Activated T-helper 1 cell treated with Interleukin-2 at 50 U/mL for 16 hours (primary cell): Measurements from ENCODE around the gene PLXND1.

ENCODE experiments used
- DNase-seq: peaks from one replicate; pipeline ENCODE4 v3.0.0-alpha.2; 2020; ENCODE audit warnings: low read depth

Gene PLXND1

DNA sequence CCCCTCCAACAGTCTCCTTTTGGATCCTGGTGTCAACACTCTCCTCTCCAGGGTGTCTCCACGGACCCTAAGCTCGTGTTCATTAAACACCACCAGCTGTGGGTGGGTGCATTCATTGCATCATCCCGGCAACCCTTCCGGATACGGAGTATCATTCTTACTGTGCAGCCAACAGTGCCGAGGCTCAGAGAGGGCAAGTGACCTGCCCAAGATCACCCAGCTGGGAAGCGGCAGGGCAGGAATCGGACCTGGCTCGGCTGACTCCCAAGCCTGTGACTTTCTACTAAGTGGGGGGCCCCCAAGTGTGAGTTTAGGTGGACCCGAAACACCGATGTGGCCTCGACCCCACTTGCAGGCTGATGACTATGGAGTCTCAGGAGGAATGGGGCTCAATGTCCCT lies 43.1 kb downstream of the PLXND1 start:
- no peak for DNase-seq

DNA sequence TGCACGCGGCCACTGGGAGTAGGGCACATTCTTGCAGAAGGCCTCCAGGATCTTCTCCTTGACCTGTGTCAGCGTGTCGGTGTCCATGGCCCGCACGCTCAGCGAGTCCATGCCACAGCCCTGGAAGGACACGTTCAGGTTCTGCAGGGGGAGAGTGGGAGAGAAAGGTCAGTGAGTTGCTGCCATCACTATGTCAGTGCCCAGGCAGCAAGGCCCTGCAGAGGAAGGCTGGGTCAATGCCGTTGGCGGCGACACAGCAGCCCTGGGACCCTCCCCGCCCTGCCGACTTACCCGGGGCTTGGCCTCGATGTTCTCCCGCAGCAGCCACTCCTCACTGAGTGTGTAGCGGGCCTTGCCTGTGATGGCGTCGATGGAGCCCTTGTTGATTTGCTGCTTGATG lies 43.7 kb downstream of the PLXND1 start:
- DNase-seq = no peak

DNA sequence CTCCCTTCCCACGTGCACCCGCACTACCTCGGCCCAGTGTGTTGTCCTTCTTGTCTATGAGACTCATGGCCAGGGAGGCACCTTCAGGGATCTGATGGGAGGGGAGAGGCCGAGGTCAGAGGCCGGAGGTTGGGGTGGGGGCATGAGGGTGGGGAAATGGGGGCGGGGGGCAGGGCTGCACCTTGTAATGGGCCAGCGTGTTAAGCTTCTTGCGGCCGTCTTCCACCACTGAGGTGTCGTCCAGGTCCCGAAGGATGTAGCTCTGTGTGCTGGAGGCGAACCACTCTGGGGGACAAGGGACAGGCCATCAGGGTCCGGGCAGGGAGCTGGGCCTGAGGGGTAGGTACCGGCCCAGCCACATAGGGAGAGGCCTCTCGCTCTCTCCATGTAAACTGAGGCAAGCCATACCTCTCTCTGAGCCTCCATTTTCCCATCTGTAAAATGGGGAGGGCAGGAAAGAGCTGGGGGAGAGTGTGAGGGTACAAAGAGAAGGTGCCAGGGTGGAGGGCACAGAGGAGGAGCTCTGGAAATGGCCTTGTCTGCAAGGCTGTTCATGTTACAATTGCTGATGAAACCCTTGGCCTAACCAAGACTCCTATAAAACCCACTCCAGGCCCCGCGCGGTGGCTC lies 44.7 kb downstream of the PLXND1 start:
- no peak for DNase-seq

DNA sequence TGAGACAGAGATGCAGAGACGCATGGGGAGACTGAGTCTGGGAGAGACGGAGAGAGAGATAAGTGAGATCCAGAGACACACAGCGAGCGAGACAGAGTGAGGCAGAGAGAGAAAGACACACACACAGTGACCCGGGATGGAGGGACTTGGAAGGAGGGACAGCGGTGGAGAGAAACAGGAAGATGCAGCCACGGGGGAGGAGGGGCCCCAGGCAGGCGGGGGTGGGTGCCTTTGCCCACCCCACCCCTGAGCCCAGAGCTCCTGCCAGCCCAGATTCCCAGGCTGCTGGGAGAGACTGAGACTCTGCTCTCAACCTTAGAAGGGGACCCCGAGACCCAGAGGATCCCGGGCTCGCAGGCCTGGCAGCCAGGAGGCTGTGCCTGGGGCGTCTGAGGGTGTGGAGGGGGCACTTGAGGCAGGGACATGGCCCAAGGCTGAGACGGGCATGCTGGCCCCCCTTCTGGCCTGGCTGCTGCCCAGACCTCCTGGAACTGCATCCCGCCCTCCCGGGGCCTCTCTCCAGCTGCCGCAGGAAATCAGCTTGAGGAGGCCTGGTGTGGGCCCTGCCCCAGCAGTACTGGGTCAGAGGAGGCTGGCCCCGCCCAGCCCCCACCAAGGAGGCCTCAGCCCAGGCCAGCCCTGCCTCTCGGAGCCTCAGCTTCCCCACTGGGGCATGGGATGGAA lies 45.4 kb downstream of the PLXND1 start:
- DNase-seq = no peak

DNA sequence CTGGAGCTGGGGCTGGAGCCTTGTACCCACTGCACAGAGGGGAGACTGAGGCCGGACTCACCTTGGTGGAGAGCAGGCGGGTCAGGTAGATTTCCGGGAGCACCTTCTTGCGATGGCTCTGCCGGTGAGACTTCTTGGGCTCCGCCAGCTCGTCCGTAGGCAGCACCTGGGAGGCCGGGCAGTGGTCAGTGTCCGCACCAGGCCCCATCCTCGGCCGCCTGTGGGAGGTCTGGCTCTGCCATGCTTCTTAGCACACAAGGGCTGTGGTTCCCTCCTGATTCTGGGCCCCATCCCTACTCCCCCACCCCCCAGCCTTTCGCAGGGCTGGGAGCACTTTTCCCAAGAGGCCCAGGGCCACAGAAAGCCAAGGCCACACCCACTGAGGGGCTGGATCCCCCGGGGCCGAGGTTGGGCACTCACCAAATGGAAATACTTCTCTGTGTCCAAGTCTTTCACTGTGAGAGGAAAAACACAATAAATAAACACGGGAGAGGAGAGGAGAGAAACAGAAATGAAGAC lies 46.1 kb downstream of the PLXND1 start:
- no peak for DNase-seq

DNA sequence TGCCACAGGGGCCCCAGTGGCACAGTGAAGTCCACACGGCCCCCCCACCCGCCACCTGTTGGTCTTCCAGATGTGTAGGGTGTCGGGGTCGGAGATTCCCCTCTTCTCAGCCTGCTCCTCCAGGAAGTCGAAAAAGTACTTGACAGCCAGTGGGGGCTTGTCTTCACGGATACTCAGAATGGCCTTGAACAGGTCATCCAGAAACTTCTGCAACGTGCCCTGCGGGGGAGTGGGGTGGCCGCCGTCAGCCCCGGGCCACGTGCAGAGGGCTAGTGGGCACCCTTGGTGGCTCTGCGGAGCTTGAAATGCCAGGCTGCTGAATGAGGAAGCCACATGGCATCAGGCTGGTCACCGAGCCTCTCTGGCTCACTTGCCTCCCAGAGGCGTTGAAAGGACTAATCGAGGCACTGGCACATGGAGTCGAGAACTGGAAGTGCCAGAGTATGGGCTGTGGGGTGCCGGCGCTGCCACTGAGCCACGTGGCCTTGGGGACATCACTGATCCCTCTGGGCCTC lies 46.9 kb downstream of the PLXND1 start:
- no peak for DNase-seq

DNA sequence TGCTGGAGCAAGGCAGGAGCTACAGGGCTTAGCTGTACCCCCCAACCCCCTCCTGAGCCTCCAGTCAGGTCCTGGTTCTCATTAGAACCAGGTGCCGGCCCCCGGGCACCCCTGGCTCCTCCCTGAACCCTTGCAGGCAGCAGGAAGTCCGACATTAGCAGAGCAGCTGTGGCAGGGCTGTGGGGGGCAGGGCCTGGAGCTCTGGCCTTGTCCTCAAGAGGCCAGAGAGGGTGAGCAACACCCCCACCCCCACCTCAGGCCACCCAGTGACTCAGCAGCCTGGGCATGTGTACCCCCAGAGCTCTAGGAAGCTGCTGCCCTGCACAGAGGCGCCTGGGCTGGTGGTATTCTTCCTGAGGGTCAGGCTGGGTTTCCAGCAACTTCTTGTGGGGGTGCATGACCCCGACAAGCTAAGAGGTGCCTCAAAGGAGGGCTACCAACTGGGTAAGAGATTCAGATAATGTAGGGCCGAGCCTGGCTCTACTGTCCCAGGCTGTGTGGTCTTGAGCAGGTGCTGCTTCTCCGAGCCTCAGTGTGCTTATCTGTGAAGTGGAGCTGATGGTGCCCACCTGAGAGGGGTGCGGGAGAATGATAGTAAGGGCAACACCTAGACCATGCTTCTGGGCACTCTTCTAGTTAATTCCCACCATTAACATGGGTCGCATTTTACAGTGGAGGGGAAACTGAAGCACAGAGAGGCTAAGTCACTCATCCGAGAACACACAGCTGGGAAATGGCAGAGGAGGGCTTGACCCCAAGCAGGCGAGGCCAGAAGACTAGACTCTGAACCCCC lies 47.5 kb downstream of the PLXND1 start:
- DNase-seq = no peak

DNA sequence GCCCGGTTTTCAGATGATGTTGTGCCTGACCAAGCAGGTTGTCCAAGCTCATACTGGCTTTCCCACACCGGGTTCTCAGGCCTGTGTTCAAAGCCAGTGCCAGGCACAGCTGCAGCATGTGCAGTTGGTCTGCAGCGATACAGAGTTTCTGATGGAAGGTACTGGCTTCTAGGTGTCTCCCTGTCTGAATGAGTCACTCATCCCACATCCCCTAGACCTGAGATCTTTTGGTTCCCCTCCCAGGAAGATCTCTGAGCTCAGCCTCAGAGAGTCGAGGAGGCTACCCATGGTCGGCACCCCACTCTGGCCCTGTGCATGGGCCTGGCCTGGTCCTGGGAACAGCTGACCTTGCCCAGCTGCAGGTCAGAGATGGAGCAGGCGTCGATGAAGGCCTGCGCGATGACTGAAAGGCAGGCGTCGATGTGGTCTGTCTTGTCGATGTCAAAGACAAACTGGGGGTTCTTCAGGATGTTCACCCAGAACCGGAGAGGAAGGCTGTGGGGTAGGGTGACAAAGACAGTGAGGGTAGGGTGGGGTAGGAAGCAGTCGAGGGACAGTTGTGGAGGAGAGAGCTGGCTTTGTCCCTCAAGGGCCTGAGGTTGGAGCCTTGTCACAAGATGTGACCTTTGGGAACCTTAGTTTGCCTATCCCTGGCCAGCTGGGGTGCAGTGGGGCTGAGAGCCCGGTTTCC lies 48.2 kb downstream of the PLXND1 start:
- DNase-seq = no peak

DNA sequence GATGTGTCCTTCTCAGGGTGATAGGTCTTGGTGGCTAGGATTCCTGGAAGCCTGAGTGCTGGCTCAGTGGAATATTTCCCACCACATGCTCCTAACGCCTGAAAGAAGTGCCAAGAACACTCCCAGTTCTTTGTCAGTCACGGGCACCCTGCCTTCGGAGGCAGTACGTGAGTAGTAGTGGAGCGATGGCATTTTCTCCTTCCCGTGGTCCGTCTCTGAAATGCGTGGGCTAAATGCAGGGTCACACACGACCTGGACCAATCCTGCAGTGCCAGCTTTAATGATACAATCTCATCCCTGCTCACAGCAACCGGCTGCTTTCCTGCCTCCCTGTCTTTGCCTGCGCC lies 49.0 kb downstream of the PLXND1 start:
- DNase-seq = no peak

DNA sequence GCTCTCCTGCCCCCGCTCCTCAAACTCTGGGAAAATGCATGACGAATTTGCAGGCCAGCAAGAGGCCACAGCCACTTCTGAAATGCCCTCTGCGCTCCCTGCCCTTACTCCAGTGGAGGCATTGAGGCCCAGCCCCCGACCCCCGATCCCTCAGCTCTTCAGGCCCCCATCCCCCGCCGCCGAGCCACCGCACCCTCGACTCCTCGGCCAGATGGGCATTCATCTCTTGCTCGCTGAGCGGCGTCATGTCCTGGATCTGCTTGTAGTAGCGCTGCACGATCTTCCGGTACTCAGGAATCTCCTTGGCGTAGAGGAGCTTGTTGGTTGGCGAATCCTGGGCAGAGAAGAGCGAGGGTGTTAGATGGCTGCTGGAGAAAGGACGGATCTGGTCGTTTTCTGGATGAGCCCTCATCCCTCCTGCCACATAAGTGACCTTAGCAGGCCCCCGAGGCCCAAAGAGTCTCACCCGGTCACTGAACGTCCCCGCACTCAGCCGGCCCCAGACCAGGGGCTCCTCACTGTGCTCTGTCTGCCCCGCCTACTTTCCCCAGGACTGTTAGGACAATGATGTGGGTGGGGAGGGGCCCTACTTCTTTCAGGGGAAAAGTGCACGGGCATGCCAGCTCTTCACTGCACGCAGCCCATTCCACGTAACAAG lies 49.5 kb downstream of the PLXND1 start:
- no peak for DNase-seq

DNA sequence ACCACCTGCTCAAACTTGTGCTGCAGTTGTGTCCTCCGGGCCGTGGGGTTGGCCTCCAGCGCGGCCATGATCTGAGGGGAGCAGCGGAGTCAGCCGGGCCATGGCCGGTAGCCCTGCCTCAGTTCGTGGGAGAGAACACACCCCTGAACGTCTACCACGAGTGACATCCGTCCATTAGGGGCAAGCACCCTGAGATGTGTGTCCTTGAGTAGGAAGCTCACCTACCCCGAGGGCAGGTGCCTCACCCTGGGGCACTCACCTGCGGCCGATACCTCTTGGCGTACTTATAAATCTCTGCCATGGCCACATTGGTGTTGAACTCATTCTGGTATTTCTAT lies 50.1 kb downstream of the PLXND1 start:
- DNase-seq = no peak

DNA sequence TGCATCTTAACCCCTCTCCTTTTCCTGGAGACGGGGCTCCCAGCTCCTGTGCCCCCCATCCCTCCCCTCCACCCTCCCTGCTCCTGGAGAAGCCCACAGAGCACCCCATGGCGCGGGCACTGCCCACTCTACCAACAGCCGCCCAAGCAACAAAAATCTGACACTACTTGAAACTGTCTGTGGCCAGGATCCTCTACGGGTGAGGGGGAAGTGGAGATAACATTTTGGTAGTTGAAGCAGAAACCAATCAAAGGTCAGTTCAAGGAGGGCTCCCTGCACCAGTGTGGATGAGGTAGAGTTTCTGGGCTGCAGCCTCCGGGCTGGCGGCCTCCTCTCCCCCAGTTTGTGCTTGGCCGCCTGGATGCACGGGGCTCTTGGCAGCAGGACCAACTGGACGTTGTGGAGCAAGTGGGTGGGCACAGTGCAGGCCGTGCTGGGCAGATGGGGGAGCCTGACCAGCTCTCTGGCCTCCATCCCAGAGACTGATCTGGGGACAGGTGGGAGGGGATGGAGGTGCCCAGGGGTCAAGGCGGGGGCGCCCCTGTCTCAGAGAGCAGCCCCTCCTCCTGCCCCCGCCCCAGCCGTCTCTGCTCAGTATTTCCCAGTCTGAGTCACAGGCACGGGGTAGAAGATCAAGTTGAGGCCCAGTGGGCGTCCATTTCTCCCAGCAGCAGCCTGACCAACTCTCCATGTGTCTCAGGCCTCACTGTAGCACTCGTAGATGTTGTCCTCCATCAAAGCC lies 50.7 kb downstream of the PLXND1 start:
- no peak for DNase-seq

DNA sequence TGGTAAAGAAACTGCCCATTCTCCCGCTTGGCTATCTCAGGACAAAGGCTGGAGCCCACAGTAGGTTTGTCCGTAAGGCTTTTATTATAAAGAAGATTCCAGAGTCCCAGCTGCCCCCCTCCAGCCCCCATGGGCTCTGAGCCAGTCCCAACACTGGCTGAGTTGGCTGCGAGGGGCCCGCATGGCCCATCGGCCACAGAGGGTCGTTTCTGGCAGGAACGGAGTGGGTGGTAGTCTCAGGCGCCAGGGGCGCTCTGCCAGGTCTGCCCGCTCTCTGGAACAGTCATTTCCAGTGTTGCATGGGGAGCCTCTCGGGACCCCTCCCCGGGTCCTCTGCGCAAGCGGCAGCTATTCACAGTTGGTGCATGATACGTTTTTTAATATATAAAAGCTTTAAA lies 51.3 kb downstream of the PLXND1 start:
- DNase-seq = no peak

DNA sequence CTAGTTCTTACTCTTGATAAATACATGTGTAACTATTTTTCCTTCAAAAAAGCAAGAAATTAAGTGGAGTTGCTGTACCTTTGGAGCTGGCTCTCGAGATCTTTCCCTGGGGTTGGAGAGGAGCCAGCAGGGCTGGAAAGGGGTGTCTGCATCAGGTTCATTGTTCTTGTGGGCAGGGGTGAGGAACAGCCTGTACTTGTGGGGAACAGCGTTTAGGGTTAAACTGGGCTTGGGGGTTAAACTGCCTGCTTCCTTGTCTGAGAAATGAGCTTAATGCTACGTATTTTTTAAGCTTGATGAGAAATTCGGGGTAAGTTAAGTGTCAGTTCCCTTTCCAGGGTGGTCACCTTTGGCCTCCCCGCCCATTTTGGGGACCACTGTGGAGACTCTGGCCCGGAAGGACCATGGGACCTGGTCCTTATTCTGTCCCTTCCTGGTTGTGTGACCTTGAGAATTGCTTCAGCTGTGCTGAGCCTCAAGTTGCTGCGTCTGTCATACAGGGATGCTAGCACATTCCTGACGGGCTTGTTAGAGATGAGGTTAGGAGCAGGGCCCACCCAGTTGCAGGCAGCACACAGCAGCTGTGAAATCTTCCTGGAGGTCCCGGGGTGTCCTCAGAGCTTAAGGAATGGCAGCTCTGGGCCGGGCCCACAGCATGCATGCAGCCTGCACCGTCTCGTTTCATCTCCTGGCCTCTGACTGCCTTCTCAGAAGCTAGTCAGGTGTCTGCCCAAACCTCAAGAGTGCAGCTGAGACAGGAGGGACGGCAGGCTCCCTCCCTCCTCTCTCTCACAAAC lies 51.9 kb downstream of the PLXND1 start:
- no peak for DNase-seq

DNA sequence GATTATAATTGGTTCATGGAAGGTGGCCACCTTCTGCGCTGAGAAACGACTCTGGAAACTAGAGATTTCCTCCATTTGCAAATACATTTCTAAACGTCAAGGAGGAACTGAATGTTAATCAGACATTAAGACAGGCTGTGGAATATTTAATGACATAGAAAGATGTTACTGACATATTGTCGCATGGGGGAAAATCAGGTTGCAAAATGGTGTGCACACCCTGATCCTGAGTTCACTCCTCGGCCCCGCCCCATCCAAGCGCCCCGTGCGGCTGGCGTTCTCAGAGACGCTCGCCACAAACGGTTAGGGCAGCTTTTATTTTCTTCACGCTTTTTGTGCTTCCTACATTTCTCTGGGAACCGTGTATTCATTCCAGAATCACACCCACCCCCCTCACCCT lies 52.8 kb downstream of the PLXND1 start:
- DNase-seq = no peak

DNA sequence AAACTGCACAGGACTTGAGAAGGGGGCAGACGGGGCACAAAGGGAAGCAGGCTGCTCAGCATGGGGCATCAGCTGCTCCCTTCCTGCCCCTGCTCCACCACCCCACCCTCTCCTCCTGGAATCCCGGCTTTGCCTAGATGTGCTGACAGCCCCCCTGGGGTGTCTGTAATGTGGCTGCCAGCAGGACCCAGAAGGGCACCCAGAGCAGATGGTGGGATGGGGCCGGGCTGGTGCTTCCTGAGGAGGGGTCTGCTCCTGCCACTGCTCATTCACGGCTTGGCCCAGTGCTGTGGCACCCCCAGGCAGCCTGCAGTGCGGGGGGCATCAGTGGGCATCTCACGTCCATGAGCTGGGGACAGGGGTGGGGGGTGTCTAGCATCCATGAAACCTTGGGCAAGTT lies 53.3 kb downstream of the PLXND1 start:
- no peak for DNase-seq

DNA sequence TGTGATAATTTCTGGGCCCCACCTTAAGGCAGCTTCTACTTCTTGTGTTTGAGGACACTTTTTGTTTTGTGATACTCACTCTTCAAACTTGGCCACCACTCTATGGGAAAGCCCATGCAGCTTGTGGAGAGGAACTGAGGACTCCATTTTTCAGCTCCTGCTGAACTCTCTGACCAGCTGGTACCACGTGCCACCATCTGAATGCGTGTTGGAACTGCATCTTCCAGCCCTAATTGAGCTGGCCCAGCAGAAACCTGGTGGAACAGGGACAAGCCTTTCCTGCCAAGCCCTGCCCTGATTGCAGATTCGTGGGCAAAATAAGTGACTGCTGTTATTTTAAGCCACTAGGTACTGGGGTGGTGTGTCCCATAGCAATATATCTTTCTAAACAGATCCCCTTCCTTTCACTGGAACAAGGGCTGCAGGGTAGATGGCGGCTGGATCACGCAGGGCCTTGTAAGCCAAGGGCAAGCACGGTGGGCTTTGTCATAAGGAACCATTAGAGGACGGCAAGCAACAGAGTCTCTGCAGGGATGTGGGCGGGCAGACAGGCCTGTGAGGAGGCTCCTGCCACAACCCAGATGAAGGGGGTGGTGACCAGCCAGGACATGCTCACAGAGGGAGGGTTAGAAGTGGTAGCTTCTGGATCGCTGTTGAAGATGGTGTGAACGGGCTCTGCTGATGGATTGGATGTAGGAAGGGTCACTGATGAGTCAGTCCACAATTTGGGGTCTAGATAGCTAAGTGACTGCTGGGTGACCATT lies 54.0 kb downstream of the PLXND1 start:
- DNase-seq = no peak

DNA sequence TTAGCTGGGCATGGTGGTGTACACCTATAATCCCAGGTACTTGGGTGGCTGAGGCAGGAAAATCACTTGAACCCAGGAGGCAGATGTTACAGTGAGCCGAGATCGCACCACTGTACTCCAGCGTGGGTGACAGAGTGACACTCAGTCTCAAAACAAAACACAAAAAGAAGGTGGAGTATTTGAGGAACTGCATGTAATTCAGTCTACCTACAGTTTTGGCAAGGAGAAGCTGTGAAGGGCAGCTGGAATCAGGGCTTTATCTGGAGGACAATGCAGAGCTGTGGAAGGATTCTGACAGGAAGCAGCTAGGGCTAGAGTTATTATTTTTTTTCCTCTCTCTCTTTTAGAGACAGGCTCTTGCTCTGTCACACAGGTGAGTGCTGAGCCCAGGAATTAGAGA lies 56.7 kb downstream of the PLXND1 start:
- no peak for DNase-seq

DNA sequence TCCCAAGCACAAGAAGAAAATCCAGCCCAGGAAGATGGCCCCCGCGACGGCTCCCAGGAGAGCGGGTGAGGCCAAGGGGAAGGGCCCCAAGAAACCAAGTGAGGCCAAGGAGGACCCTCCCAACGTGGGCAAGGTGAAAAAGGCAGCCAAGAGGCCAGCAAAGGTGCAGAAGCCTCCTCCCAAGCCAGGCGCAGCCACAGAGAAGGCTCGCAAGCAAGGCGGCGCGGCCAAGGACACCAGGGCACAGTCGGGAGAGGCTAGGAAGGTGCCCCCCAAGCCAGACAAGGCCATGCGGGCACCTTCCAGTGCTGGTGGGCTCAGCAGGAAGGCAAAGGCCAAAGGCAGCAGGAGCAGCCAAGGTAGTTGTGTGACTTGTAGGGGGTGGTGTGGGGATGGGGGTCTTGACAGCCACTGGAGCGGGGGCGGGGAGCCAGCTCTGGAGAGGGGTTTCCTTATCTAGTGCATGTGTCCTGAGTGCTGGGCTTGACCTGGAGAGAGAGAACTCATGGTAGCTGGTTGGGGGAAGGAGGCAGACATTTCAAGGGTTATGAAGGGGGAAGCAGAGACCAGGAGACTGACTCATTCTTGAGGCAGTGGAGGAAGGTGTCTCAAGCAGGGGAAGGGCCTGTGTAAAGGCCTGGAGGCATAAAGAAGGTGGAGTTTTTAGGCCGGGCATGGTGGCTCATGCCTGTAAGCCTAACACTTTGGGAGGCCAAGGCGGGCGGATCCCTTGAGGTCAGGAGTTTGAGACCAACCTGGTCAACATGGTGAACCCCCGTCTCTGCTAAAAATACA lies 57.3 kb downstream of the PLXND1 start:
- DNase-seq = no peak
